Measurements from ENCODE around the gene ISG20. TPM values are rescaled to one million over a fixed set of nuclear protein-coding genes. Genes with fewer than 3 reads are reported as not detected.

Gene ISG20
- total RNA-seq, 2 experiments from 2014 or later: 310 to 345 TPM

DNA sequence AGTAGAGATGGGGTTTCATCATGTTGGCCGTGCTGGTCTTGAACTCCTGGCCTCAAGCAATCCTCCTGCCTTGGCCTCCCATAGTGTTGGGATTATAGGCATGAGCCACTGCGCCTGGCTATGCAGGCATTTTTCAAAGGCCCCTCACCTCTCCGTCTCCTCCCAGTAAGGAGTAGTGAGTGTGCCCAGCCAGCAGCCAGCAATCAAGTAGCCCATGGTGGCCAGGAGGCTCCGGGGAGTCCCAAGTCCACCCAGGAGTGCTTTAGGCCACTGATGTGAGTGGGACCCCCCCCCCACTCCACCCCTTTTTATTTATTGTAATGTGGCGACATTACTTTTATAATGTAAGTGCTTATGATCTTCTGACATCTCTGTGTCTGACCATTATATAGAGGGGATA, 8.1 kb downstream of the ISG20 start:
- TF ChIP-seq, protein P1, sequence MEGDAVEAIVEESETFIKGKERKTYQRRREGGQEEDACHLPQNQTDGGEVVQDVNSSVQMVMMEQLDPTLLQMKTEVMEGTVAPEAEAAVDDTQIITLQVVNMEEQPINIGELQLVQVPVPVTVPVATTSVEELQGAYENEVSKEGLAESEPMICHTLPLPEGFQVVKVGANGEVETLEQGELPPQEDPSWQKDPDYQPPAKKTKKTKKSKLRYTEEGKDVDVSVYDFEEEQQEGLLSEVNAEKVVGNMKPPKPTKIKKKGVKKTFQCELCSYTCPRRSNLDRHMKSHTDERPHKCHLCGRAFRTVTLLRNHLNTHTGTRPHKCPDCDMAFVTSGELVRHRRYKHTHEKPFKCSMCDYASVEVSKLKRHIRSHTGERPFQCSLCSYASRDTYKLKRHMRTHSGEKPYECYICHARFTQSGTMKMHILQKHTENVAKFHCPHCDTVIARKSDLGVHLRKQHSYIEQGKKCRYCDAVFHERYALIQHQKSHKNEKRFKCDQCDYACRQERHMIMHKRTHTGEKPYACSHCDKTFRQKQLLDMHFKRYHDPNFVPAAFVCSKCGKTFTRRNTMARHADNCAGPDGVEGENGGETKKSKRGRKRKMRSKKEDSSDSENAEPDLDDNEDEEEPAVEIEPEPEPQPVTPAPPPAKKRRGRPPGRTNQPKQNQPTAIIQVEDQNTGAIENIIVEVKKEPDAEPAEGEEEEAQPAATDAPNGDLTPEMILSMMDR (conservative IDR thresholded peaks at IDR 0.05; ENCODE audit: low read length): no peak
- TF ChIP-seq EZH2phosphoT487 (IDR thresholded peaks at IDR 0.05; ENCODE audit: borderline replicate concordance, low read depth, low read length): no peak
- Histone ChIP-seq H2AFZ (ENCODE audit: low read length) (no peak overlapping the region), H4K20me1 (ENCODE audit: insufficient read depth, low read length) (peaks cover 3% of the 10 kb centered on the region; the same call in 1 of the 2 replicates), H3K4me2 (ENCODE audit: low read length) (peak overlapping the region; percentile 92), H3K27ac (ENCODE audit: low read depth, low read length, poor library complexity, severe bottlenecking) (peak overlapping the region; percentile 97), H3K79me2 (ENCODE audit: insufficient read depth, low read depth, low read length) (peaks cover 58% of the 10 kb centered on the region), H3K4me1 (ENCODE audit: insufficient read depth, low read length, poor library complexity, severe bottlenecking) (peaks cover 98% of the 10 kb centered on the region), H3K9me2 (ENCODE audit: insufficient read depth, low read length) (no peaks in the 10 kb centered on the region), H3K9me3 (ENCODE audit: low read length) (no peaks in the 10 kb centered on the region), H3K4me3 (ENCODE audit: low read depth, low read length, poor library complexity, severe bottlenecking) (peak overlapping the region; percentile 56), H3K36me3 (ENCODE audit: insufficient read depth, low read length) (peaks cover 79% of the 10 kb centered on the region)
- ChIA-PET POLR2A (interaction anchor here (1.0 to 2.3 kb wide), 5 partner anchors 9 to 17 kb away, joined by 4 to 25 read pairs (median 4); partner anchors contain the start of gene ISG20), CTCF (ENCODE audit: unreplicated experiment) (interaction anchor here (1.2 kb wide), 1 partner anchor 23 kb away, joined by 6 read pairs; no protein-coding TSS in a partner anchor)
- intact Hi-C loops (cut with micrococcal nuclease; ENCODE audit: unreplicated experiment): loop anchor here (1.0 kb wide), 1 partner anchor 9 kb away; no protein-coding TSS in a partner anchor
- BruUV-seq (replicated peaks): no TSS peak
- DNase-seq (ENCODE audit: low spot score): no peak

- BruUV-seq (replicated peaks): no TSS peak
- H3K9me2 ChIP-seq (ENCODE audit: insufficient read depth, low read length): no peaks in the 10 kb centered on the region
- H4K20me1 ChIP-seq (ENCODE audit: insufficient read depth, low read length): peaks cover 3% of the 10 kb centered on the region; the same call in 1 of the 2 replicates
- H3K79me2 ChIP-seq (ENCODE audit: insufficient read depth, low read depth, low read length): peaks cover 52% of the 10 kb centered on the region
- intact Hi-C loops (cut with micrococcal nuclease; ENCODE audit: unreplicated experiment): loop anchor here (1.0 kb wide), 1 partner anchor 9 kb away; no protein-coding TSS in a partner anchor
- no peaks in the 10 kb centered on the region for H3K9me3 ChIP-seq (ENCODE audit: low read length)
- no peak overlapping the region for H2AFZ ChIP-seq (ENCODE audit: low read length)
- H3K27ac ChIP-seq (ENCODE audit: low read depth, low read length, poor library complexity, severe bottlenecking): peak overlapping the region; percentile 97
- peak overlapping the region; percentile 56 for H3K4me3 ChIP-seq (ENCODE audit: low read depth, low read length, poor library complexity, severe bottlenecking)
- peaks cover 76% of the 10 kb centered on the region for H3K36me3 ChIP-seq (ENCODE audit: insufficient read depth, low read length)
- CTCF ChIA-PET (ENCODE audit: unreplicated experiment): interaction anchor here (1.2 kb wide), 1 partner anchor 23 kb away, joined by 6 read pairs; no protein-coding TSS in a partner anchor
- H3K4me2 ChIP-seq (ENCODE audit: low read length): peak overlapping the region; percentile 92
- H3K4me1 ChIP-seq (ENCODE audit: insufficient read depth, low read length, poor library complexity, severe bottlenecking): peaks cover 93% of the 10 kb centered on the region
- POLR2A ChIA-PET: interaction anchor here (1.0 to 2.3 kb wide), 5 partner anchors 9 to 16 kb away, joined by 4 to 25 read pairs (median 4); partner anchors contain the start of gene ISG20
- DNase-seq (ENCODE audit: low spot score): peak; percentile 86
- no peak for TF ChIP-seq EZH2phosphoT487 (IDR thresholded peaks at IDR 0.05; ENCODE audit: borderline replicate concordance, low read depth, low read length)
- TF ChIP-seq, protein P1 (conservative IDR thresholded peaks at IDR 0.05; ENCODE audit: low read length): peak; percentile 42; the same call in 1 of the 2 replicates
Measured at GRCh38 chr15:88647351-88648105, 8.7 kb downstream of the ISG20 start.
